ENCODE data around the gene ZFHX3.
"Not testable (repeated sequence)": the region's sequence is repeated elsewhere in the genome, so short reads cannot be mapped to it uniquely, and the experiment has no call there.

The ZFHX3 gene

DNA sequence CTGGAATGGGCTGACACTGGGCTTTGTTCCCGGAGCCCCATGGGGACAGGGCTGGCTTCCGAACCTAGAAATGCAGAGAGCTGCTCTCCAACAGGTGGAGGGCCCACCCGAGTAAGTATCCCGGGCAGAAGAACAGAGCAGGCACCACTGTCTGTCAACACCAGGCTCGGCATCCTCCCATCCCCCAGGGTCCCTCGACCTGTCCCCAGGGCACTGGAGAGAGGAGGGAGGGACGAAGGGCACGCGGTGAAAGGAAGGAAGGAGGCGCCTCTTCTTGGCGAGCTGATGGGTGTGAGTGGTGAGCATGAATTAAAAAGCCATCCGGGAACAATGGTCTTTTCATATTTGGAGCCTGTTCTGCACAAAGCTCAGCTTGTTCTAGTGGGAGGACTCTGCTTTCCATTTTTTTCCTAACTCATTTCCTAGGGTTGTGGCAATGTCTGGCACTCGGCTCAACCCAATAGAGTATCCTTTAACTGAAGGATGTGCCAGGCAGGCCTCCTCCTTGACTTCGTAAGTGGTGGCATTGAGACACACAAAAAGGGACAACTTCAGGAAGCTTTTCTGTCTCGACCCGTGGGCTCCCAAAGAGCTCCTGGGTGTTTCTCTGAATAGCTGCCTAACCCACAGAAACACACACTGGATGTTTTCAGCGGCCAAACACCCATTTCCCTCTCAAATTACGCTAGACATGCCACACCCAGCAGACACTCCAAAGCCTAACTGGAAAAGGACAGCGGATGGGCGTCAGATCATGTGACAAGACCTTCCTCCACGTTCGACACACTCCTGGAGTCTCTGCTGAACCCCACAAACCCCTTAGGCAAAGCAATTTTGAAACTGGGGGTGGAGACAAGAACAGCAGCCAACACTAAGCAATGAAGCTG is 47.7 kb downstream of the ZFHX3 start:
- no peak for DNase-seq (ENCODE audit: low read depth)

DNA sequence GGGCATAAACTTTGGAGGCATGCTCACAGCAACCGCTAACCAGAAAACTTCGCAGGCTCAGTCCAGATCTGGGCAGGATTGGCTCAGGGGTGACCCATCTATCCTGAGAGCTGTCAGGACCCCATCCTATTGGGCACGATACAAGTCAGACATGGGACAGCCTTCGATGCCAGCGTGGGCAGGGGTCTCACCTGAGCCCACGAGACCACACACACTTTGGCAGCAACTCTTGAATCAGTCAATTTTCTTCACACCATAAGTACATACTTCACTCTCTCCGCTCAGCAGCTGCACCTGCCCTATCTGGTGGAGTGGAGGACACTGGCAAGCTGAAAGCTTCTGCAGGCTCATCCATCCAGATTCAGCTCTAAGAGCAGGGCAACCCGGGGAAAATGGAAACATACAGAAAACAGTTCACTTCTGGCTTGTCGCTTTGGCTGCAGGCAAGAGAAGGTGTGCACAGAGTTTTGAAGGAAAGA is 48.3 kb downstream of the ZFHX3 start:
- no peak for DNase-seq (ENCODE audit: low read depth)

DNA sequence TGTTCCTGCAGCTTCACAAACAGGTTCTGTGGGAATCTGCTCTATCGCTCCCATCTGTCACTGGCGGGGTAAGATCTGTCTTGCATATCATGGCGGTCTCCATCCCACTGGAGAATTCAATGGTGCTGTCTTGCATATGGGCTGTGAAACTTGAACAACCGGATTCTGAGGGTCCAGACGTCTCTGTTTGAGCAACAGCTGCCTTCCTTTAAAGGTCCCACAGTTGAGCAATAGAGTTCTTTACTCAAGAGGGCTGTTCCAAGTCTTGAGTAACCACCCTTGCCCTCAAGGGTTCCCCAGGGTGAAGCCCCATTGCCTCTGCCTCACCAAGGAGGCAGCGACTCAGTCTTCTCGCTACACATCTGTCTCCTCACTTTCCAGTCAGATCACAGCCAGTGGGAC is 50.8 kb downstream of the ZFHX3 start:
- no peak for DNase-seq (ENCODE audit: low read depth)

DNA sequence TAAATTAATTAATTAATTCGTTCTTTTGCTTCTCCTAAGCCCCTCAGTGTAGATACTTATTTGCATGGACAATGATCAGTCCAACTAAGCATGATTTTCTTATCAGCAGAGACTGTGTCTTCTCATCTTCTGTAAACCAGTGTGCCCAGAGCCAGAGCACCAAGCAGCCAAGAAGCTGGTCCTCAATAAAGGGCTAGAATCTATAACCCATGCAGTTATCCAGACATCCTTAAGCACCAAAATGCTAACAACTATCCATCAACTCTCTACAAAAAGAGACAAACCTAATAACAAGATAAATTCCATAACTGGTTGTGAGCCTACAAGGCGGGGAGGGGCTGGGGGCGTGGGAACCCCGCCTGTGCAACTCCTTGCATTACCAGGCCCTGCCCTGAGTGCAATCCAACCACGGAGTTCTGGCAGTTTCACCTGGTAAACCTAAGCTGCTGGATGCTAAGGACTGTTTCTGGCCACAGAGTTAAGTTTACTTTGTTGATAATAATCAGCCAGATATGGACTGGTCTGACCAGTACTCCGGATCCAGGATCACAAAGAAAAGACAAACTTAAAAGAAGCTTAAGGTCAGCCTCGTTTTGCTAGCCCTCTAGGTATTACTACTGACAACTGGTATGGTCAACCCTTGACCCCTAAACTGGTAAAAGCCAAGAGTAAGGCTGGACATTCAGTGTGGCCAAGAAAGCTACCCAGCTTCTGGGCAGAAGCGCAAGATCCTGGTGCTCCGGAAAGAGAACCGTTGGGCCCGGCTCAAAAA is 51.5 kb downstream of the ZFHX3 start:
- DNase-seq (ENCODE audit: low read depth): no peak

DNA sequence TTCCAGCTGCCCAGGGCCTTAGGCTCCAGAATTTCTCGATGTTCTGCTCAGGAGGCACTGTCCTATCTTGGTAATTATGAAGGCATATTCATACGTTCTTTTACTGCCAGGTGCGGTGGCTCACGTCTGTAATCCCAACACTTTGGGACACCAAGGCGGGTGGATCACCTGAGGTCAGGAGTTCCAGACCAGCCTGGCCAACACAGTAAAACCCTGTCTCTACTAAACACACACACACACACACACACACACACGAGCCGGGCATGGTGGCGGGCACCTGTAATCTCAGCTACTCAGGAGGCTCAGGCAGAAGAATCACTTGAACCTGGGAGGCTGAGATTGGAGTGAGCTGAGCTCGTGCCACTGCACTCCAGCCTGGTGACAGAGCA is 52.1 kb downstream of the ZFHX3 start:
- DNase-seq (ENCODE audit: low read depth): not testable (repeated sequence)

DNA sequence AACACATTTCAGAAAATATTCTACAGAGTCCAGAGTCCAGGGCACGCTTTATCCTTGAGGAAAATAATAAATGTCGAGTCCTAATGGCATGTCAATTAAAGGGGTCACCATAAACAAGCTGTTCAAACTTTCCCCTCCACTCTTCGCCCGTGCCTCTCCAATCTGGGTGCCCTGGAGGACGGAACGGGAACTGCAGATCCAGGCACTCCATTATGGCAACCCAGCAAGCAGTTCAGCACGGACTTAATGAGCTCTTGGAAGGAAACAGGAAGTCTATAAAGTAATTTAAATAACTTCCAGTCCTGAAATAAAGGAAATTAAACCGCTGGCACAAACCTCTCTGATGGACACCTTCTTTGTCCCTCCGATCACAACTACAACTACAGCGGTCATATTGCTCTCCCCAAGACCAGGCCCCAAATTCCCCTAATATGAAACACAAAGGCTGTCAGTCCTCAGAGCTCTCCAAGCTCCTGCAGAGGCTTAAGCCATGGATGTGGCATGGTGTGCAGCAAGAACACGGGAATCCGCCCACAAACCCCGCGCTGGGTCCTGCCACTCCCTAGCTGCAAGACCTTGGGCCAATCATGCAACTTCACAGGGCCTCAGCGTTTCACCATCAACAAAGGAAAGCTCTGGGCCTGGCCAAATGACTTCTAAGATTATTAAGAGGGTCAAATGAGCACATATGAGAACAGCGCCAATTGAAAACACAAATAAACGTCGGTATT is 52.6 kb downstream of the ZFHX3 start:
- no peak for DNase-seq (ENCODE audit: low read depth)

DNA sequence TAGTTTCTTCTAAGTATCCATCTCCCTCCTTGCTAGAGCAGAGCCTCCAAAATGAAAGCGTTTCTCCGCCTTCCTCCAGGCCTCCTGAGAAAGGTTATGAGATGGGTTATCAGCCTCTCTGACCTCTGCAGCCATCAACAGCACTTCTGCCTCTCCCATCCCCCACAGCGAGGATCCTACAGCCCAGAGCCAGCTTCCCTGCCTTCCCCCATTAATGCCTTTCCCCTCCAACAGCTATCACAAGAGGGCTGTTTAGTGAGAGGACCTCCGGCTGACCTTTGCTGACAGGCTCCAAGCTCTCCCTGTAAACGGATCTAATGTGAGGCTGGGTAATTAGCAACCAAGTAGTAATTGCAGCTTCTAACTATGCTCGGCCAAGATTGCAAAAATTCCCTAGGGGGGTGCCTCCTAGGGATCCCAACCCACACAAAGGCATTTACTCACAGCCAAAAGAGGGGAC is 55.8 kb downstream of the ZFHX3 start:
- no peak for DNase-seq (ENCODE audit: low read depth)

DNA sequence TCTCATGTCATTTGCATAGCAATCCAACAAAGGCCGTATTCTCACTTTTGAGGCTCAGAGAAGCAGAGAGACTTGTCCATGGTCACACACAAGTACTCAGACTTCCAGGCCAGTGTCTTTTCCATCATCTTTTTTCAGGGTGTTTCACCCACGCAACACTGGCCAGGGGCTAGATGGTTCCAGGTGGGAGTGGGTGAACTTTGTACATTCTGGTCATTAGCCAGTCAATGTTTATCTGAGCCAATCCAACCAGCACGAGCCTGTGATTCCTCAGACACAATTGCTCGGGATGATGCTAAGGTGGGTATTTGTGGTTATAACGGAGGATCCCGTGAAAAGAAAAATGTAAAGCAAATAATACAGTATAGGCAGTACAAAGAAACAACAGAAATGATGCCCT is 56.3 kb downstream of the ZFHX3 start:
- no peak for DNase-seq (ENCODE audit: low read depth)

DNA sequence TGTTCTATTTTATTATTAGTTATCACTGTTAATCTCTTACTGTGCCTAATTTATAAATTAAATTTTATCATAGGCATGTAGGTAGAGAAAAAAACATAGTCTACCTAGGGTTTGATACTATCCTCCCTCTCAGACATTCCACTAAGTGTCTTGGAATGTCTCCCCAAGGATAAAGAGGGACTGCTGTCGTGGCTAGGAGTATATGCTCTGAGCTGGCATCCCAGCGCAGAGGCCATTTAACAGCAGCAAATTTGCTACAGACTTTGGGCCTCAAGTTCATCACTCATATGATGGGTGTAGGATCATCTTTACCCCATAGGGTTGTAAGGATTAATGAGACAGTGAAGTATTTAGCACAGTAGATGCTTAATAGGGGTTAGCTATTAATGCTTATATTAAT is 56.7 kb downstream of the ZFHX3 start:
- DNase-seq (ENCODE audit: low read depth): no peak

DNA sequence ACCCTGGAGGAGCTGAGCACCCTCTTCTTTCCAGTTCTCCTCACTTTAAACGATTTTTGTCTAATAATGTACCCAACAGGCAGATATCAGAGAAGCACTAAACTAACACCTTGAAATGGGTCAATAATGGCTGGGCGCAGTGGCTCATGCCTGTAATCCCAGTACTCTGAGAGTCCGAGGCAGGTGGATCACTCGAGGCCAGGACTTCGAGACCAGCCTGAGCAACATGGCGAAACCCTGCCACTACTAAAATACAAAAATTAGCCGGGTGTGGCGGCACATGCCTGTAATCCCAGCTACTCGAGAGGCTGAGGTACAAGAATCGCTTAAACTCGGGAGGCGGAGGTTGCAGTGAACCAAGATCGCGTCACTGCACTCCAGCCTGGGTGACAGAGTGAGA is 57.4 kb downstream of the ZFHX3 start:
- no peak for DNase-seq (ENCODE audit: low read depth)

DNA sequence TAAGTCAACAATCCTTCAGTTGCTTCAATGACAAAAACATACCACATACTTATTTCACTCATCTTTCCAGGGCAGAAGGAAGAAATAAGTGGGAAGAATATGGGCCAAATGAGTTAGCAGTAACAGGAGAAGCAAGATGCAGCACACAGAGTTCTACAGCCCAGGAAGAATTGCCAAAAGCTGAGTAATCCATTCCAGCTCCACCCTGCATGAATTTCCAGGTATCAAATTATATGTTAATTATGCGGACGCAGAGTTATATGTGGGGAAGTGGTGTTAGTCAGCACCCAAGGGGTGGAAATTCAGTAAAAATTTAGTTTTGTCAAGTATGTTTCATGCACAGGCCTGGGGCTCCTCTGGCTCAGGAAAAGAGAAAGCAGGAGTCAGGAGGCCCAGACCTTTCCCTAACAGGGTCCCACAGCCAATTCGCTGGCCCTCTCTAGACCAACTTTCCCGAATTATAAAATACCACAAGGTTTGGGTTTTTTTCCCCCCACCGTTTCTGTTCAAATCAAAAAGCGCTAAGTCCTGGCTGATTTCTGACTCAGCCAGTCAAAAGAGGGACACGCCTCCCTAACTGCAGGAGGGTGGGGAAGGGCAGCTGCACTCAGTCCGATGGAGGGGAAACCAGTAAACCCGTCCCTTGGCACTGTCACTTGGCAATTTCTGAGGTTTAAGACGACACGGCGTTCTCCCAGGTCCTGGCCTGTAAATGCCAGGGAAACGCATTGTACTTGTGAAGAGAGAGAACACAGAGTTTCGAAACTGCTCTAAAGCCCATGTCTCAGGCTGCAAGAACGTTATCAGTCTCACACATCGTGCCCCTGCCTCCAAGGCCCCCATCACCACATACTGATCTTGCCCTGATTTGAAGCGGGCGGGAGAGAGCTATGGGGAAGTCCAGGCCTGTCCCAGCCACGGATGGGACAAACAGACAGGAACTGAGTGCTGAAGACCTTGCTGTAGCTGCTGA is 58.1 kb downstream of the ZFHX3 start:
- no peak for DNase-seq (ENCODE audit: low read depth)

DNA sequence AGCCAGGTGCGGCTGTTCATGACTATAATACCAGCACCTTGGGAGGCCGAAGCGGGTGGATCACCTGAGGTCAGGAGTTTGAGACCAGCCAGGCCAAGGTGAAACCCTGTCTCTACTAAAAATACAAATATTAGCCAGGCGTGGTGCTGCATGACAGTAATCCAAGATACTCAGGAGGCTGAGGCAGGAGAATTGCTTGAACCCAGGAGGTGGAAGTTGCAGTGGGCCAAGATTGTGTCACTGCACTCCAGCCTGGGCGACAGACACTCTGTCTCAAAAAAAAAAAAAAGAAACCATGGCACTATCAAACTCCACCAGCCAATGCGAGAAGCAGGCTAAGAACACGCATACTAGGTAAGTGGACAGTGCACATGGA is 58.7 kb downstream of the ZFHX3 start:
- DNase-seq (ENCODE audit: low read depth): not testable (repeated sequence)

DNA sequence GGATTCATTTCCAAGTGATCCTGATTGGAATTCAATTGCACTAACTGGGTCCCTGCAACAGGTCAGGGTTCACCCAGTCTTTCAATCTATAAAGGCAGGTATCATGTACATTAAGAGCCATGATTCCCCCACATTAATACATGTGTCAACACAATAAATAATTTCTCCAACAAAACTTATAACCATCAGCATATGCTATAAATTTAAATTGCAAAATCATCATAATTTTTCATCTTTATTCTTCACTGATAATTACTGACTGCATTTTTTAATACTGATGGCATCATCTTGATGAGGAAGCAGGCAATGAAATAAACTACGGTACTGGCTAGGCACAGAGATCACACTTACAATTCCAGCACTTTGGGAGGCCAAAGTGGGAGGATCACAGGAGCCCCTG is 59.4 kb downstream of the ZFHX3 start:
- no peak for DNase-seq (ENCODE audit: low read depth)

DNA sequence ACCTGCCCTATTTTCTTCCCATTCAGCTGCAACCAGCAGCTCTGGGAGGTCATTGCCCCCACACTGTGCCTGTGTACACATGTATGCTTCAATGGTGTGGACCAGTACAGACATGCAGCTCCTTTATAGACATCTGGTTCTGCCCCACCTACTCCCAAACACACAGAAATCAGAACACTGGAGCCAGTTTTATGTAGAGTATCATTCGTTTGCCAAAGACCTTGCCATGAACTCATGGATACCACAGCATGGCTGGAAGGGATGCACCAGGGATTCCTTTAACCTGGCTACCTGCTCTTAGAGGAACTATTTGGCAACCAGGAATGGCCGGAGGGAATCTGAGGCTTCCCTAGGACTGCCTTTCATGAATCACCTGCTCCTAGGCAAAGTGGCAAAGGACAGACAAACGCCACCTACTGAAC is 60.4 kb downstream of the ZFHX3 start:
- no peak for DNase-seq (ENCODE audit: low read depth)

DNA sequence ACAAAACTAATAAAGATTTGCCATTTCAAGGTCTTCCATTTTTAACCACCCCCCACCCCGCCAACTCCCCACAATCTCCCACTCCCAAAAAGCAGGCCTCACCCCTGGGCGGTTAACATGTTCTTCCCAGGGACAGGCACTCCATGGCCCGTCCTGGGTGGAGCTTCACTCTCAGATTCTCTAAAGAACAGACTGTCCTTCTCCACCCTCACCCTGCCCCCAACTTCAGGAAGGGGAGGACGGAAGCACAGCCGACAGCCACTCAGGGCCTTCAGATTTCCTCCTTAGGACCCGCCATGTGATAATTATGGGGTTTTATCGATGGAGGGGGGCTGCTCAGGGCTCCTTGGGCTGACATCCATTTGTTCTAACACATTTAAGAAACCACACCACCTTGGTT is 61.9 kb downstream of the ZFHX3 start:
- DNase-seq (ENCODE audit: low read depth): no peak

DNA sequence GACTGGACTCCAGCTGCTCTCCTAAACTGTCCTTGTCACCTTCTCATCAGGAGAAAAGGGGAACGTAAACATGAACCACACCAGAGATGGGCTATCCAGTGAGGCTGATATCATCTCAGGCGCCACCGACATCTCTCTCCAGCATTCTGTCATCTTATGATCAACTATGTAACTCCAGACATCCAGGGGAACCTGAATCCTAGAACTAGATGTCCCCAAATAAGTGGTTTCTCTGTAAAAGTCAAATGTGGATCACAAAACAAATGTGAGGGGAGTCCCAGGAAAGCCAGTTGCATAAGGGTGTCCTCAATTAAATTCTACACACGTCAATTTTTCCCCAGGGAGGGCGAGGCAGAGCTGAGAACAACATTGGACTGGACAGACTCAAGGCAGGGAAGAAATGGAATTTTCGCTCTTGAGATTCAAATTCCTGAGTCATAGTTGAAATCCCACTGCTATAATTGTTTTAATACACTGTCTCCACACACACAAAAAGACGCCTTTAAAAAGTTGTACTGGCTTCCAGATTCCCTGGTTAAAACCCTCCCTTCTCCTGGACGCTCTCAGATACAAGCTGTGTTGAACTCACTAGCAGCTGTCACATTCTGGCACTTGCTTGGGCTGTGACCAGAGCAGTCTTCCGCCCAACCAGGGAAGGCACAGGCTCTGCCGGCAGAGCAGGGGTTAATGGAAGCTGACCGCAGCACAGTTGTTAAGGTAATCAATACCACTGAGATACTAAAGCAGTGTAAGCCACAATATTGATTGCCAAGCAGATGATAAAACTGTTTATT is 62.6 kb downstream of the ZFHX3 start:
- no peak for DNase-seq (ENCODE audit: low read depth)

DNA sequence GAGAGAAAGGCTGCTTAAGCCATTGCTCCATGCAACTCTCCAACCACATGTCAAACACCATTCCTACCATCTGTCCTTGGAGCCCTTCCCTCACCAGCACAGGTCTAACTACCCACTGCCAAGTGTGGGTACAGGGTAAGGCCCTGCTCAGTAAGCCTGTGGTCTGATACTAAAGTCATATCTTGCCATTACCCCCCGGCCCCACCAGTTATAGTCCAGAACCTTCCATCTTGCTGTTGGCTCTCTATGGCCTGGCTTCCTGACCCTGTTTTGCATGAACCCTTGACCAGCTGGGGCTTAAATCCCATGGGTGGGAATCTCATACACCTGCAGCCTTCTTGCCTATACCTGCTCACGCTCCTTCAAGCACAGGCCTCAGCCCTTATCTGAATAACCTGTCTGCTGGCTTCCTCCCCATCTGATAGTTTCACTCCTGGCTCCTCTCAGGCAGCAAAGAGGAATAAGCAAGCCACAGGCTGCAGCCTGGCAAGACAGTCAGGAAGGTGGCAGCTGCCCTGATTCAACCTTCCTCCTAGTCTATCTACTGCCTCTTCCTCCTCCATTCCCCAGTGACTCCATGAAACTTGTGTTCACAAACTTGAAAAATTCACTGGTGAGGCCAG is 64.1 kb downstream of the ZFHX3 start:
- no peak for DNase-seq (ENCODE audit: low read depth)

DNA sequence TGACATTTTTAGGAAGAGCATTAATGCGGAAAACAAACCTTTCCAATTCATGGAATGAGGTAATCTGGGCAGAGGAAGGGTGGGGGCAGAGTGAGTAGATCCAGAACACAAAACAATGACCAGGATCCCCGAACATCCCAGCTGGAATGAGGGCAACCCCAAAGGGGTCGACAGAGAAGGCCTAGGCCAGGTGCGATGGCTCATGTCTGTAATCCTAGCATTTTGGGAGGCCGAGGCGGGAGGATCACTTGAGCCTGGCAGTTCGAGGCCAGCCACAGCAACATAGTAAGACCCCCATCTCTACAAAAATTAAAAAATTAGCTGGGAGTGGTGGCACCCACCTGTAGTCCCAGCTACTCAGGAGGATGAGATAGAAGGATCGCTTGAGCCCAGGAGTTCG is 64.7 kb downstream of the ZFHX3 start:
- DNase-seq (ENCODE audit: low read depth): no peak

DNA sequence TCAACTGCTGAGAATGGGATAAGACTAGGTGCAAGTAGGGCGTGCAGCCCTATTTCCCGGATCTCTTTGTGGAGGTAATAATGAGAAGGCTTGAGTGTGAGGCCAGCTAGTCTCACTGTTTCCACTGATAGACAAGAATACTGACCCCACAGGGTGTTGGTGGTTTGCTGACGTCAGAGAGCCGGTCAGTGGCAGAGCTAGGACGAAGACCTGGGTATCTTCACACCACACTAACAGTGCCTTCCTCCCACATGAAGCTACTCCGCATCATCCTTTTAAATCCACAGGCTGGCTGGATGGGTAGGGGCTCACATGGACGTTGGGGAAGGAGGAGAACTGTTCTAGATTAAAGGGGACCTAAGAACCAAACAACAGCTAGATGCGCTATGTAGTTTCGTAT is 68.0 kb downstream of the ZFHX3 start:
- no peak for DNase-seq (ENCODE audit: low read depth)

DNA sequence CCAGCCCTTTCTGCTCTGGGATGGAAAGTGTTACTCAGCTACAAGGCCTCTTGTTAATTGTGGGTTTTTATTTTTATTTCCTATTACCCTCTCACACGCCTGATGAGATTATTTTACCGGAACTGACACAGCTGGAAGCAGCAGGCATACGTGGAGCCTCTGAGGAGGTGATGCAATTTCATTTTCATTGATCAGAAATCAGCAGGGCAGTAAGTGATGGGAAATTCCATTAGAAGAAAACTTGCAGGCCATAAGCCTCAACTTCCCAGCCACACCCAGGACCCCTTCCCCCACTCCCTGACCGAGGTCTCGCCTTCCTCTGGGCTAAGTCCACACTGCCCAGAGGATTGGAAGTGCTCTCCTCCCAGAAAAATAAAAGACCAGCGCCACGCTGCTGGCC is 69.7 kb downstream of the ZFHX3 start:
- no peak for DNase-seq (ENCODE audit: low read depth)

Data from T follicular helper cell (primary cell).